Spleen (tissue), 7 donors: ENCODE data around the gene MED12L.

ENCODE experiments used
- CTCF ChIP-seq, 11 experiments: fragments of 200-600 bp in 7 of 11; fragments of 450-650 bp in 4 of 11; sonication (generic) in 4 of 11; IDR thresholded peaks in 8 of 11; conservative IDR thresholded peaks in 3 of 11; 1 replicate in 7 of 11; 2 replicates in 4 of 11; pipeline versions ENCODE4 v1.4.0 to v1.8.0; 2016 to 2021; ENCODE audit warnings: antibody characterized with exemption in 11 of 11, inconsistent platforms in 4 of 11, mild to moderate bottlenecking in 1 of 11
- POLR2A ChIP-seq, 3 donors: fragments of 450-650 bp; IDR thresholded peaks; one replicate each; pipeline ENCODE4 v1.5.1; 2017; ENCODE audit warnings: antibody characterized with exemption in 3 of 3, mild to moderate bottlenecking in 1 of 3
- POLR2AphosphoS5 ChIP-seq, 3 donors: sonication (generic); formaldehyde crosslinking; IDR thresholded peaks; one replicate each; pipeline ENCODE4 v1.5.1; 2017; ENCODE audit warnings: antibody characterized with exemption in 3 of 3
- donor health status: DM: no; HTN: no; CAD: no; lungs with moderate emphysema.
- donor health status: DM: no; HTN: no; CAD: no.
- donor health status: DM: no; HTN: no; CAD: no.

- TF ChIP-seq CTCF (IDR thresholded peaks at IDR 0.05 in 8 of 11, conservative IDR thresholded peaks at IDR 0.05 in 3 of 11) (no peak), POLR2A (IDR thresholded peaks at IDR 0.05) (no peak), POLR2AphosphoS5 (IDR thresholded peaks at IDR 0.05) (no peak)
These were observed 351.4 kb downstream of the MED12L start for GRCh38 chr3:151436675-151437446.
